HepG2 (cell line): Measurements from ENCODE around the gene PTS. TPM values are rescaled to one million over a fixed set of nuclear protein-coding genes. Genes with fewer than 3 reads are reported as not detected.

Experiments
- GLI4 ChIP-seq: sonication (generic); formaldehyde crosslinking; IDR thresholded peaks from 2 replicates; pipeline ENCODE4 v1.5.1; 2020; ENCODE audit warnings: missing genetic modification reagents, mild to moderate bottlenecking, moderate library complexity, borderline replicate concordance
- MTF1 ChIP-seq: sonication (generic); formaldehyde crosslinking; IDR thresholded peaks from 2 replicates; pipeline ENCODE4 v1.5.0; 2020; ENCODE audit warnings: missing genetic modification reagents
- SRF ChIP-seq: IDR thresholded peaks from 2 replicates; pipeline ENCODE4 v1.6.1; 2011; ENCODE audit warnings: mild to moderate bottlenecking, low read depth, low read length, moderate library complexity
- SUZ12 ChIP-seq: fragments of 150-350 bp; IDR thresholded peaks from 2 replicates; pipeline ENCODE4 v1.6.1; 2014; ENCODE audit warnings: low read depth, low read length
- ZNF143 ChIP-seq: sonication (generic); formaldehyde crosslinking; IDR thresholded peaks from 2 replicates; pipeline ENCODE4 v1.4.0; 2020; ENCODE audit warnings: missing genetic modification reagents
- ZNF350 ChIP-seq: sonication (generic); formaldehyde crosslinking; IDR thresholded peaks from 2 replicates; pipeline ENCODE4 v1.4.0; 2020; ENCODE audit warnings: mild to moderate bottlenecking, low read depth, missing genetic modification reagents, borderline replicate concordance
- ZNF543 ChIP-seq: sonication (generic); formaldehyde crosslinking; IDR thresholded peaks from 2 replicates; pipeline ENCODE4 v1.4.0; 2020; ENCODE audit warnings: mild to moderate bottlenecking, missing genetic modification reagents
- ZNF605 ChIP-seq: sonication (generic); formaldehyde crosslinking; IDR thresholded peaks from 2 replicates; pipeline ENCODE4 v1.8.0; 2022; ENCODE audit warnings: mild to moderate bottlenecking, missing genetic modification reagents
- polyA plus RNA-seq, 8 experiments: library from polyadenylated mRNA; depleted of rRNA in 3 of 8; stranded (reverse) in 7 of 8; unstranded in 1 of 8; fragments of >200 nt; fragmentation: Illumina TruSeq in 4 of 8; extraction: Trizol in 4 of 8; gene quantifications; 2 replicates each; pipeline versions ENCODE4 v1.2.1 to v1.2.3, GENCODE V29; 2011 to 2016; ENCODE audit warnings: low read depth in 4 of 8, missing spikeins in 1 of 8, mixed read lengths in 1 of 8; ENCODE audit not compliant: insufficient read depth in 1 of 8
- total RNA-seq, 5 experiments: library from RNA; depleted of rRNA; stranded (reverse); fragments of >200 nt; fragmentation: Illumina TruSeq; extraction: Trizol; gene quantifications; 2 replicates each; pipeline ENCODE4 v1.2.3, GENCODE V29; 2016; ENCODE audit warnings: low read depth in 1 of 5
- TF ChIP-seq, protein P1 (sequence below): sonication (generic); formaldehyde crosslinking; IDR thresholded peaks from 2 replicates; pipeline ENCODE4 v1.4.0; 2020; ENCODE audit warnings: mild to moderate bottlenecking, missing genetic modification reagents
- TF ChIP-seq, protein P2 (sequence below): sonication (generic); formaldehyde crosslinking; IDR thresholded peaks from 2 replicates; pipeline ENCODE4 v1.4.0; 2020; ENCODE audit warnings: mild to moderate bottlenecking, missing genetic modification reagents
- TF ChIP-seq, protein P3 (sequence below): sonication (generic); formaldehyde crosslinking; IDR thresholded peaks from 2 replicates; pipeline ENCODE4 v1.9.0; 2022; ENCODE audit warnings: missing genetic modification reagents, mild to moderate bottlenecking, borderline replicate concordance
- TF ChIP-seq, protein P4 (sequence below): sonication (generic); formaldehyde crosslinking; IDR thresholded peaks from 2 replicates; pipeline ENCODE4 v1.4.0; 2020; ENCODE audit warnings: missing genetic modification reagents

PTS gene
- total and polyA plus RNA-seq, 2 of the 13 experiments (the other 11 are each of a cell fraction or from before 2014, with no cell fraction given): 33.6 to 49.3 TPM

DNA sequence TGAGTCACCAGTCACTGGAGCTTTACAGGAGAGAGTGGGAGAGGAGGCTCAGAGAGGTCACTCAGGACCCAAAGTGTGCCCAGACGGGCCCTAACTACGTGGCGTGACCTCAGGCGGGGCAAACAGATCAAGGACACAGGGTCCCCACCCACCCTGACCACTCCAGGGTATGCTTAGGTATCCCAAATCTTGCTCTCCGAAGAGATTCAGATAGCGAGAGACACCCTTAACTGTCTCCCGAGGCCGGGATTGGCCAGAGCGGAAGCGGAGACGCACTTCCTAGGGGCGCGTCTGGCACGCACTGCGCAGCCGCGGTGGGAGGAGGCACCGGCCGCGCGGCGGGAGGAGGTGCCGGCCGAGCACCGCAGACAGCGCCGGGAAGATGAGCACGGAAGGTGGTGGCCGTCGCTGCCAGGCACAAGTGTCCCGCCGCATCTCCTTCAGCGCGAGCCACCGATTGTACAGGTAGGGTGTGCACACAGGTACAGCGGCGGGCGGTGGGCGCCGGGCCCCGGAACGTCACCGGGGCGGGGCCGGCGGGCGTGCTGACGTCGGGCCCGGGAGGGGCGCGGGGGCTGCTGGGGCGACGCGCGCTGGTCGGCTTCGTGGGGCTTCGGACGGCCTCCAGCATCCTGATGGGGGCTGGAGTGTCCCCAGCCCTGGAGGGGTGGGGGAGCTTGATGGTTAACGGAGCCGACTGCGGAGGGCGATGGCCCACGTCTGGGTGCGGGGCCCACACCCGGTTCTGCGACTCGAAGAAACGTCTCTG lies at the start of gene PTS (continued):
- TF ChIP-seq, protein P1, sequence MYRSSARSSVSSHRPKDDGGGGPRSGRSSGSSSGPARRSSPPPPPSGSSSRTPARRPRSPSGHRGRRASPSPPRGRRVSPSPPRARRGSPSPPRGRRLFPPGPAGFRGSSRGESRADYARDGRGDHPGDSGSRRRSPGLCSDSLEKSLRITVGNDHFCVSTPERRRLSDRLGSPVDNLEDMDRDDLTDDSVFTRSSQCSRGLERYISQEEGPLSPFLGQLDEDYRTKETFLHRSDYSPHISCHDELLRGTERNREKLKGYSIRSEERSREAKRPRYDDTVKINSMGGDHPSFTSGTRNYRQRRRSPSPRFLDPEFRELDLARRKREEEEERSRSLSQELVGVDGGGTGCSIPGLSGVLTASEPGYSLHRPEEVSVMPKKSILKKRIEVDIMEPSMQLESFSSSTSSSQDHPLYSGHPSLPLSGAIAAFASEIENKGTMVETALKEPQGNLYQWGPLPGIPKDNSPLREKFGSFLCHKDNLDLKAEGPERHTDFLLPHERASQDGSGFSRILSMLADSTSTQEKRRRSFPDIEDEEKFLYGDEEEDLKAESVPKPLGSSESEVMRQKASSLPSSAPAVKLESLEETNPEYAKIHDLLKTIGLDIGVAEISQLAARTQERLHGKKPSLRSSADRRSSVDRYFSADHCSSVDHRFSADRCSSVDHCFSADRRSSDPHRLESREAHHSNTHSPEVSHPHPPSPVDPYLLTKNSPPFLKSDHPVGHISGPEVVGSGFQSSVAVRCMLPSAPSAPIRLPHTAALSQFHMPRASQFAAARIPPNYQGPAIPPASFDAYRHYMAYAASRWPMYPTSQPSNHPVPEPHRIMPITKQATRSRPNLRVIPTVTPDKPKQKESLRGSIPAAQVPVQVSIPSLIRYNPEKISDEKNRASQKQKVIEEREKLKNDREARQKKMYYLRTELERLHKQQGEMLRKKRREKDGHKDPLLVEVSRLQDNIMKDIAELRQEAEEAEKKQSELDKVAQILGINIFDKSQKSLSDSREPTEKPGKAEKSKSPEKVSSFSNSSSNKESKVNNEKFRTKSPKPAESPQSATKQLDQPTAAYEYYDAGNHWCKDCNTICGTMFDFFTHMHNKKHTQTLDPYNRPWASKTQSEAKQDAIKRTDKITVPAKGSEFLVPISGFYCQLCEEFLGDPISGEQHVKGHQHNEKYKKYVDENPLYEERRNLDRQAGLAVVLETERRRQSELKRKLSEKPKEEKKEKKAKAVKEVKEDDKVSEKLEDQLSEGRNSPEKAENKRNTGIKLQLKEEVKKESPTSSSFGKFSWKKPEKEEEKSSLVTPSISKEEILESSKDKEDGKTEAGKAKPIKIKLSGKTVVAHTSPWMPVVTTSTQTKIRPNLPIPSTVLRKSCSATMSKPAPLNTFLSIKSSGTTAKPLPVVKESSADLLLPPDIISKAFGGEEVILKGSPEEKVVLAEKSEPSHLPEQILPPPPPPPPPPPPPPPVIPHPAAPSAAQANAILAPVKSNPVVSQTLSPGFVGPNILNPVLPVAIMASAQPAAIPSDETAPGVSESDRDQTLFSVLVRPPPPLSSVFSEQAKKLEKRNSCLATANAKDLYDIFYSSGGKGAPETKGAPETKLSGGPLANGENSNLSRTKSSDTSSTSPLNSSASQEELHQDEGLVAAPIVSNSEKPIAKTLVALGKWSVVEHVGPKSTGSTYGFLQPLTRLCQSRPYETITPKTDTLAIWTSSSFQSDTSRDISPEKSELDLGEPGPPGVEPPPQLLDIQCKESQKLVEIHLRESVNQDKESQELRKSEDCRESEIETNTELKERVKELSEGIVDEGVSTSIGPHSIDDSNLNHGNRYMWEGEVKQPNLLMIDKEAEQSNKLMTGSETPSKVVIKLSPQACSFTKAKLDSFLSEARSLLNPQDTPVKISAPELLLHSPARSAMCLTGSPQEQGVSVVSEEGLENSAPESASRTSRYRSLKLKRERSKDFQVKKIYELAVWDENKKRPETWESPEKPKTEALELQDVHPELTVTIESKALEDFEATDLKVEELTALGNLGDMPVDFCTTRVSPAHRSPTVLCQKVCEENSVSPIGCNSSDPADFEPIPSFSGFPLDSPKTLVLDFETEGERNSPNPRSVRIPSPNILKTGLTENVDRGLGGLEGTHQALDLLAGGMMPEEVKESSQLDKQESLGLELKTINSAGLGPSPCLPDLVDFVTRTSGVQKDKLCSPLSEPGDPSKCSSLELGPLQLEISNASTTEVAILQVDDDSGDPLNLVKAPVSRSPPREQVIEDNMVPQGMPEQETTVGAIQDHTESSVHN (CRISPR knock-in tag): no peak
- TF ChIP-seq, protein P2, sequence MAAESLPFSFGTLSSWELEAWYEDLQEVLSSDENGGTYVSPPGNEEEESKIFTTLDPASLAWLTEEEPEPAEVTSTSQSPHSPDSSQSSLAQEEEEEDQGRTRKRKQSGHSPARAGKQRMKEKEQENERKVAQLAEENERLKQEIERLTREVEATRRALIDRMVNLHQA (CRISPR knock-in tag): no peak
- TF ChIP-seq ZNF605 (CRISPR knock-in tag) (peak; percentile 31; the same call in 1 of the 2 replicates), MTF1 (CRISPR knock-in tag) (no peak), ZNF543 (CRISPR knock-in tag) (peak; percentile 51; the same call in 1 of the 2 replicates), SRF (no peak), ZNF143 (CRISPR knock-in tag) (peak; percentile 77), GLI4 (0 out of 2 replicates have a peak, but pooled peaks have one; percentile 42), ZNF350 (0 out of 2 replicates have a peak, but pooled peaks have one; percentile 40), SUZ12 (no peak)
- TF ChIP-seq, protein P3, sequence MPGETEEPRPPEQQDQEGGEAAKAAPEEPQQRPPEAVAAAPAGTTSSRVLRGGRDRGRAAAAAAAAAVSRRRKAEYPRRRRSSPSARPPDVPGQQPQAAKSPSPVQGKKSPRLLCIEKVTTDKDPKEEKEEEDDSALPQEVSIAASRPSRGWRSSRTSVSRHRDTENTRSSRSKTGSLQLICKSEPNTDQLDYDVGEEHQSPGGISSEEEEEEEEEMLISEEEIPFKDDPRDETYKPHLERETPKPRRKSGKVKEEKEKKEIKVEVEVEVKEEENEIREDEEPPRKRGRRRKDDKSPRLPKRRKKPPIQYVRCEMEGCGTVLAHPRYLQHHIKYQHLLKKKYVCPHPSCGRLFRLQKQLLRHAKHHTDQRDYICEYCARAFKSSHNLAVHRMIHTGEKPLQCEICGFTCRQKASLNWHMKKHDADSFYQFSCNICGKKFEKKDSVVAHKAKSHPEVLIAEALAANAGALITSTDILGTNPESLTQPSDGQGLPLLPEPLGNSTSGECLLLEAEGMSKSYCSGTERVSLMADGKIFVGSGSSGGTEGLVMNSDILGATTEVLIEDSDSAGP (CRISPR knock-in tag): peak; percentile 84; the same call in 1 of the 2 replicates
- TF ChIP-seq, protein P4, sequence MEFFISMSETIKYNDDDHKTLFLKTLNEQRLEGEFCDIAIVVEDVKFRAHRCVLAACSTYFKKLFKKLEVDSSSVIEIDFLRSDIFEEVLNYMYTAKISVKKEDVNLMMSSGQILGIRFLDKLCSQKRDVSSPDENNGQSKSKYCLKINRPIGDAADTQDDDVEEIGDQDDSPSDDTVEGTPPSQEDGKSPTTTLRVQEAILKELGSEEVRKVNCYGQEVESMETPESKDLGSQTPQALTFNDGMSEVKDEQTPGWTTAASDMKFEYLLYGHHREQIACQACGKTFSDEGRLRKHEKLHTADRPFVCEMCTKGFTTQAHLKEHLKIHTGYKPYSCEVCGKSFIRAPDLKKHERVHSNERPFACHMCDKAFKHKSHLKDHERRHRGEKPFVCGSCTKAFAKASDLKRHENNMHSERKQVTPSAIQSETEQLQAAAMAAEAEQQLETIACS (CRISPR knock-in tag): no peak
